ENCODE measurements around the gene EVC2.

GRCh38 chr4:5566991-5567390 lies 141.4 kb downstream of the EVC2 start:
- TF ChIP-seq CTCF (IDR thresholded peaks at IDR 0.05) = no peak
- TF ChIP-seq POLR2AphosphoS5 (IDR thresholded peaks at IDR 0.05) = no peak
- TF ChIP-seq POLR2A (IDR thresholded peaks at IDR 0.05) = no peak

Data from sigmoid colon (tissue), 4 donors.